HG03342 (cell line): ENCODE data around the gene GABRQ.
"Not testable (repeated sequence)": the region's sequence is repeated elsewhere in the genome, so short reads cannot be mapped to it uniquely, and the experiment has no call there.

Source experiments
- ATAC-seq: cut with Tn5 transposase; IDR thresholded peaks from one replicate; pipeline ENCODE4 v1.9.1; 2021; ENCODE audit warnings: mild to moderate bottlenecking, moderate library complexity; ENCODE audit not compliant: unreplicated experiment

The GABRQ gene

DNA sequence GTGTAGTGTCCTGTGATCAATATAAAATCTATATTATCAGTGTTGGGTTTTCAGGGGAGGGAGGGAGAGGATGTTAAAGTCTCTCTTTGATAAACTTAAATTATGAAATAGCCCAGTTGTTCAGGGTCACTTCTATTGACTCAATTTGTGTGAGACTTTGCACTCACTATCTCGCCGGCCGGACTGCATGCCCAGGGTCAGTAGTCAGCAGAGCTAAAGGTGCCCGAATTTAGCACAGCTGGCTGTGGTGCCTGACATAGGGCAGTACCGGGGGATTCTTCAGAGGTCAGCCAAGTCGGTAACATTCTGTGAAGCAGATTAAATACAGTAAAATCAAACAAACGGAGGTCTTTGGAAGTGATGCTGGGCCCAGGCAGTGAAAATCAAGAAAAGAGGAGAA, 19.2 kb downstream of the GABRQ start:
- no peak for ATAC-seq

GRCh38 chrX:152658302-152658701, 20.6 kb downstream of the GABRQ start:
- ATAC-seq = no peak

DNA sequence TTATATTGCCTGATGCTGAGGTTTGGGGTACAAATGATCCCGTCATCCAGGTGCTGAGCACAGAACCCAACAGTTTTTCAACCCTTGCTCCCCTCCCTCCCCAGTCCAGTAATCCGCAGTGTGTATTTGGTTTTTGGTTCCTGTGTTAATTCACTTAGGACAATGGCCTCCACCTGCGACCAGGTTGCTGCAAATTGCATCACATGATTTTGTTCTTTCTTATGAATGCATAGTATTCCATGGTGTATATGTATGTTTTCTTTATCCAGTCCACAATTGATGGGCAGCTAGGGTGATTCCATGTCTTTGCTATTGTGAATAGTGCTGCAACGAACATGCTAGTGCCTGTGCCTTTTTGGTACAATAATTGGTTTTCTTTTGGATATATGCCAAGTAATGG, 25.4 kb downstream of the GABRQ start:
- ATAC-seq = no peak

- no peak for ATAC-seq
Observed at GRCh38 chrX:152674135-152674534, 36.4 kb downstream of the GABRQ start.

GRCh38 chrX:152674652-152675051, 37.0 kb downstream of the GABRQ start:
- not testable (repeated sequence) for ATAC-seq

DNA sequence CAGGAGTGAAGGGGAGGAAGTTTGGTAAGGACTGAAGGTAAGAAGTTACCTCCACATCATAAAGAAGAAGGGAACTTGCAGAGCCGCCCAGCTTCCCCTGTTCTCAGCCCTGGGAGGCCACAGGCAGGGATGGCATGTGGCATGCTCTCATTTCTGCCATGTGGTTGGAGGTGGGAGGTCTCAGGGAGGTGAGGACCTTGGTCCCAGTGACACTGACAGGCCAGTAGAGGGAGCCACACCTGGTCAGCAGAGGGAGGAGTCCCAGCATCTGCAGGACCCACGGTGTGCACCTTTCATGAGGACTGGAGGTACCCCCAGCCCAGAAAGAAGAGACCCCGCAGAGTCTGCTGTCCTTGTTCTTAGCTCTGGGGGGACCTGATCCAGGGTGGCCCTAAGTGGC, 43.3 kb downstream of the GABRQ start:
- ATAC-seq = peak; percentile 94

GRCh38 chrX:152697952-152698931, 60.5 kb downstream of the GABRQ start, which contains the start of gene MAGEA3:
MAGEA3 (plus strand) TSS chrX:152698794; CDS start chrX:152700833, 2,039 bp downstream.
- ATAC-seq = not testable (repeated sequence)

- not testable (repeated sequence) for ATAC-seq
Observed at GRCh38 chrX:152700390-152700789, 62.7 kb downstream of the GABRQ start.

GRCh38 chrX:152706500-152706899, 68.8 kb downstream of the GABRQ start:
- not testable (repeated sequence) for ATAC-seq
